Measurements from ENCODE around the gene SZT2.

SZT2 gene

GRCh38 chr1:43426221-43426620 lies 36.5 kb downstream of the SZT2 start:
- DNase-seq, result no peak

DNA sequence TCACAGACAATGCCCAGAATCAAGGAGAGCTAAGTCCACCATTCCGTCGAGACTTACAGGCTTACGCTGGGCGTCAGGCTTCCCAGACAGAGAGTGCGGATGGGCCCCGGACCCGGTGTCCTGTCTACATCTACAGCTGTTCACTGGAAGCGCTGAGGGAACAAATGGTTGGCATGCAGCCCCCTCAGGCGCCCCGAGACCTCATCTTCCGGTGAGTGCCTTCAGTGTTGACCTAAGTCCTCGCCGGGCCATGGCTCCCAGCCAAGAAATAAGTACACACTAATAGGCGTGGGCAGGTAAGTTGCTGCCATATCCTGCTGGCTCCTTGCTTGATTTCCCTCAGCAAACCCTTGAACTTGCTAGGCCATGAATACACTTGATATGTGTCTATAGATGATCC lies 37.8 kb downstream of the SZT2 start:
- no peak for DNase-seq

DNA sequence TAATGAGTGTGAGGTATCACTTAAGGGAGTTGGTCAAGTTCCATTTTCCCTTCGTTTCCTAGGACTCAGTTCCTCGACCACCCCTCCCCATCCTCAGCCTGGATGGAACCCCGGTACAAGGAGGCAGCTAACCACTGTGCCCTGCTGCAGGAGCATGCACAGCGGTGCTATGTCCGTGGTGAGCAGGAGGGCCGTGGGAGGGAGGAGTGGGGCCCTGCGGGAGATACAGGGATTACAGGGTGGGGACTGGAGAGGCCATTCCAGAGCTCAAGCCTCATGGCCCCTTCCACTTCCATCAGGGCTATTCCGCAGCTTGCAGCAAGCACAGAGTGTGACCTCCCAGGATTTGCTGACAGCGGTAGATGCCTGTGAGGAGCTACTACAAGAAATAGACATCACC lies 38.2 kb downstream of the SZT2 start:
- no peak for DNase-seq

- DNase-seq, result no peak
Observed at GRCh38 chr1:43430831-43431230, 41.1 kb downstream of the SZT2 start.

DNA sequence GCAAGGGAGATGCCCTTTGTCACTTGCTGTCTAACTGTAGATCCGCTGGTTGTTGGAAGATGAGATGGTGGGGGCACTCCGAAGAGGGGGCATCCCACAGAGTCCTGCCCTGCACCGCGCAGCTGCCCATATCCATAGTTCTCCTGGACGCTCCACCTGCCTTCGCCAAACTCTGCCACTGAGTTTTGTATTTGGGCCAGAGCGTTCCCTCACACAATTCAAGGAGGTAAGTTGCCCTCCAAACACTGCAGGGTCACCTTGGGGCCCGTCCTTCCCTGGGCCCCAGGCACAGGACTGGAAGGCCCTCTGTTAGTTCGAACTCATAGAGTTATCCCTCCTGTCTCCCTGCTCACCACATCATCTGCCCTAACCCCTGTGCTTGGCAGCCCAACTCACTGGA lies 42.0 kb downstream of the SZT2 start:
- no peak for DNase-seq

DNA sequence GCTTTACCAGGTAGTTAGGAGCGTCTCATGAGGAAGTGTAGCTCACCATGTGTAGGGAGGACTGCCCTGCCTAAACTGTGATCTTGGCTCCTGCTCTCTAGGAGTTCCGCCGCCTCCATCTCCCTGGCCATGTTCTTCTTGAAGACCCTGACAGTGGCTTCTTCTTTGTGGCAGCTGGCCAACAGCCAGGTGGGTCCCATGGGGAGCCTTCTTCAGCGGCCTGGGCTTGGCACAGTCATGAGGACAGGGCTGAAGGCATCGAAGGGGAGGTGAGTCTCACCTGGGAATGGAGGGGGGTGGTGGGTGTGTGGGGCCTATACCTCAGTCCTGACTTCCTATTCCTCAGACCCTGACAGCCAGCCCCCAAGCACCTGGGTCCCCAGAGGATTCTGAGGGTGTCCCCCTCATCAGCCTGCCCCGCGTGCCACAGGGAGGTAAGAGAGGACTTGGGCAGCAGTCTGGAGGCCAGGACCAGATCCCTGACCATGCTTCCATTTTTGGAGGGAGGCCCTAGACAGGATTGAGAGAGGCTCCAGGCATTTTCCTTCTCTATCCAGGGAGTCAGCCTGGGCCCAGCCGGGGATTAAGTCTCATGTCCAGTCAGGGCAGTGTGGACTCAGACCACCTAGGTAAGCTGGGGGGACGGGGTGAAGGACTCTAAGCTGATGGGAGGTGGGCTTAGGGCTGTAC lies 42.6 kb downstream of the SZT2 start:
- no peak for DNase-seq

DNA sequence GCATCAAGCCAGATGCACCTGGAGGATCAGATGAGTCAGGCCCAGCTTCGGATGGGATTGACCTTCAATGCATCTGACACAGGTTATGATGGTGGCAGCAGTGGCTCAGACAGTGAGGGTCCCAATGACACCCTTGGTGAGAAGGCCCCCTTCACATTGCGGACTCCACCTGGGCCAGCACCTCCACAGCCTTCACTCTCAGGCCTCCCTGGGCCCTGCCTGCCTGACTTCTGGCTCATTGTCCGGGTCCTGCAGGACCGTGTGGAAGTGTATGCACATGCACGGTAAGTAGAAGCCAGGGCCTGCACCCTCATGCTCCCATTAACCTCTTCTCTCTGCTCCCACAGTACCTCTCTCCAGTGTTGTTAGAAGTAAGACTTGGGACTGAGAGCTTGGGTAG lies 43.2 kb downstream of the SZT2 start:
- DNase-seq, result no peak

GRCh38 chr1:43434256-43434655 lies 44.6 kb downstream of the SZT2 start:
- no peak for DNase-seq

DNA sequence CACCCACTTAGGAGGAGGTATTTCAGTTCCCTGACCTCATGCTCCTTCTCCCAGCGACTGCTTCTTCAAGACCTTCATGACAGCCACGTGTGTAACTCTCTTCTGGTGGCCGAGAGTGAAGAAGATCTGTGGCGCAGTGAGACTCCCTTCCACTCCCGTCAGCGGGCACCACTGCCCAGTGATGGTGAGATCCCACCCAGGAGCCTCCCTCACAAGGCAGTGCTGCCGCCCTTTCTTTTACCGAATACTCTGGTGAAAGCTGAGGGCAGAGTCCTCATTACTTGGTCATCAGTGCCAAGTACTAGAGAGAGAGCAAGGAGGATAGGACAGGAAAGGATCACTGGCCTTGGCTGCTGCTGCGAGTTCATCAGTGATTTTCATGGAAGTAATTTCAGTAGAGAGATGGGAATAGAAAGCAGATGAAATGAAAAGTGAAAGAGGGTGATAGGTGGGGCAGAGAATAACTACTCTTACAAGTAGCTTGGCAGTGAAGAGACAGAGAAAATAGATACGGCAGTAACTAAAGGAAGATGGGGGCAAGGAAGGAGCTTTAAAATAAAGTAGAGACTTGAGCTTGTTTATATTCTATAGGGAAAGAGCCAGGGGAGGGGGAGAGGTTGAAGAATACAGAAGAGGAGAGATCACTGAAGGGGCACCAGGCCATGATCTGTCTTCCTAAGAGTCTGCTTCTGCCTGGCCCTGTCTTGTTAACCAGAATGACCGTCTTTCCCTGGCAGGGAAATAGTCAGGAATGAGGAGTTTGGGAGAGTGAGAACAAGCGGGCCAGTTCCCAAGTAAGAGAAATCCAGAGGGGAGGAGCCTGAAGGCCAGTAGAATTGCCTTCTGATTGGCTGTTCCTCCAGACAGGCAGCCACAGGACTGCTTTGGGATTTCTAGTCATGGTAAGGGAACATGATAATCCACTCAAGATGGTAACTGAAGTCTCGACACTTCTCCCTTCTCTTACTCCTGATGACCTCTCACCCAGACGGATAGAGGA lies 45.7 kb downstream of the SZT2 start:
- no peak for DNase-seq

DNA sequence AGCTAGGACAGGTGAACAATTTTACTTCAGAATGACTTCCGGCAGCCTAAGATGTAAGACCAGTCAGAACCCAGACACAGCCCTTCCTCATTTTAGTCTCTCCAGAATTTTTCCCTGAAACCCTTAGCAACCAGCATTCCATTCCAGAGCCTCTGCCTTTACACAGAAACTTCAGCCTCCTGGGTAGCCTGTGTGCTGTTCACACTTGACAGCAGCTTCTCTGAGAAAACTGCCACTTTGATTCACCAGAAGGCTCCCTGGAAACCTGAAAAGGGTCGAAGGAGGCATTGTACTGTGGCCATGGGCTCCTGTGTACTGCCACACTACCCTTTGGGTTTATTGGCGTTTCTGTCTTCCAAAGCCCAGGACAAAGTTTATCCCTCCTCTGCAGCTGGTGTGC lies 46.7 kb downstream of the SZT2 start:
- DNase-seq, result no peak

DNA sequence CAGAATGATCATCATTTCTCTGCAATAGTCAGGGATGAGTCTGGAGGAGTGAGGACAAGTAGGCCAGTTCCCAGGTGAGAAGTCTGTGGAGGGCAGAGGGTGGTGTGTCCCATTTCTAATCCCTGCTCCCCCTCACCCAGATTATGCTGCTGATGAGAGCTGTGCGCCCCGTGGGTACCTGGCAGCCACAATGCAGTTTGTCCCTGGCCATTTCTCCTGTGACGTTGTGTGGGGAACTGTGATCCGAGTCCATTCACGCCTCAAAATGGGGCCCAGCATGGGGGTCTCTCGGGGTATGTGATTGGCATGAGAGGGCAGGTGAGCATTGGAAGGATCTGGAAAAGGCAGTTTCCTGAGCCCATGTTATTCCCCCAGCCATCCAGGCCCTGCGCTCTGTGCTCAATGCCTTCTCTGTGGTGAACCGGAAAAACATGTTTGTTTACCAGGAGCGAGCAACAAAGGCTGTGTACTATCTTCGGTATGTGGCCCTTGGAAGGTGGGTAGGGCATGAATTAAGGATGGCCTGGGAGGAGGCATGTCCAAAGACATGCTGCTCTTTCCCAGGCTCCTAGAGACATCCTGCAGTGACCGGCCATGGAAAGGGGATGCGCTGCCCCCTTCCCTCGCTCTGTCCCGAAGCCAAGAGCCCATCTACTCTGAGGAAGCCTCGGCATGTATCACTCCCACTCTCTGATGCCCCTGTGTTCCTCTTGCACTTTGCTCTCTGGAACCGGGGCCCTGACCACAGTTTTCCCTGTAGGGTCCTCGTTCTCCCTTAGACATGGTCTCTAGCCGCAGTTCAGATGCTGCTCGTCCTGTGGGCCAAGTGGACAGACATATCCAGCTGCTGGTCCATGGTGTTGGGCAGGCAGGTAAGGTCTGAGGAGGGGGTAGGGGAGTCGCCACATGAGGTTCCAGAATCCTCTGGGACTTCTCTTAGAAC lies 47.6 kb downstream of the SZT2 start:
- no peak for DNase-seq

- DNase-seq, result no peak
Observed at GRCh38 chr1:43438006-43438405, 48.3 kb downstream of the SZT2 start.

DNA sequence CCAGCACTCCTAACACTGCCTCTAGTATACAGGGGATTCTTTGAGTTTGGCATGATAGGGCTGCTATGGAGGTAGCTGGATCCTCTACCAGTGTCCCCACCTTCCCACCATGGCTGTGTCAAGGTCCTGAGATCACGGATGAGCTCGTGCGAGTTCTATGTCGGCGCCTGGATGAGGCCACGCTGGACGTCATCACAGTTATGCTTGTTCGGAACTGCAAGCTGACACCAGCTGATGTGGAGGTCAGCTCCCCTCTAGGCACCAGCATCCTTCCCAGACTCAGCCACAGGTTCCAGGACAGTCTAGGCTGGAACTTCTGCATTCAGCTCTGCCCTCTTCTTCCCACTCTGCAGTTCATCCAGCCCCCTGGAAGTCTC lies 48.9 kb downstream of the SZT2 start:
- no peak for DNase-seq

DNA sequence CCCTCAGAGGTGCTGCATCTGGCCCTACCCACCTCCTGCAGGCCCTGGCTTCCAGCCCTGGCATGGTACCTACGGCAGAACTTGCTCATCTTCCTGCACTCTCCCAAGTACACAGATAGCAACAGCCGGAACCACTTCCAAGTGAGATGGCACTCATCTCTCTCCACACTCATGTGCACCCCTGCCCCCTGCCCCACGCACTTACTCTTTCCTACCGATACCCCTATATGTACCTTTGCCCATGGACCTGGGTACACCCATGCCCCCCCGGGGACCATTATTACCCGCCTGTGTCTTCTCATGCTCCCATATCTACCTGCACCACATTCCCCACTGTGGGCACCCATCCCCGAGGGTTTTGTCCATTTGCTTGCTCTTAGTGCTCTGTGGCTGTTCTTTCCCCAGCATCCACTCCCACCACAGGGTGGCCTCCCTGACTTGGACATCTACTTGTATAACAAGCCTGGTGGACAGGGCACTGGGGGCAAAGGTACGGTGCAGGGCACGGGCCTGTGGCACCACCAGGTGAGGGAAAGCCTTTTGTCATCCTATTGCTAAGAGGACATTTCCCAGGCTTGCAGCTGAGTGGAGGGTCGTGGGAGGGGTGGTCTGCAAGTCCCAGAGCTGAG lies 49.4 kb downstream of the SZT2 start:
- DNase-seq, result no peak

DNA sequence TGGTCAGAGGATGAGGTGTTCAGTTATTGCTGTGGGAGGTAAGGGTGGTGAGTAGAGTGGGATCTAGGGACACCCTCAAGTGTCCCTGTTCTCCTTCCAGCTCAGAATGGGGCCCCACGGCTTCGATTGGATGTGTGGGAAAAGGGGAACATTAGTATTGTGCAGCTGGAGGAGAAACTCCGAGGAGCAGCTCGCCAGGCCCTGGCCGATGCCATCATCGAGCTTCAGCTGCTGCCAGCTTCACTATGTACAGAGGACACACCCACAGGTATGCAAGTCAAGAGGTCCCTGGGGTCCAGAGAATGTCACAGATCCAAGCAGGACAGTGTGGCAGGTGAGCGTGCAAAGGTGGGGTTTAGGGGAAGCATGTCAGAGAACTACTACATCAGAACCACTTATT lies 50.1 kb downstream of the SZT2 start:
- no peak for DNase-seq

DNA sequence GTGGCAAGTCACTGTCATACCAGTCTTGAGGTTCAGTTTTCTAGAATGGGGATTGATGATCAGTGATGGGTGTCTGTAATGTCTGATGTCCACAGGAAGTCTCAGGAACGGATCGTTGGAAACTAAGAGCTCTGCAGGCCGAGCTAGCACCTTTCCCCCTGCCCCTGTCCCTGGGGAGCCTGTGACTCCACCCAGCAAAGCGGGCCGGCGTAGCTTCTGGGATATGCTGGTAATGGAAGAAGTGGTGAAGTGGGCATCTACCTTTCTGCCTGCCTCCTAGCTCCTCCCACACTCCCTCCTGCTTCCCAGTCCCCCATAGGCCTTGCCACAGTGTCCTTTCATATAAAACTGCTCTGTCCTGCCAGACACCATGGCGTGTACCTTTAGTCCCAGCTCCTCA lies 50.7 kb downstream of the SZT2 start:
- DNase-seq, result no peak

DNA sequence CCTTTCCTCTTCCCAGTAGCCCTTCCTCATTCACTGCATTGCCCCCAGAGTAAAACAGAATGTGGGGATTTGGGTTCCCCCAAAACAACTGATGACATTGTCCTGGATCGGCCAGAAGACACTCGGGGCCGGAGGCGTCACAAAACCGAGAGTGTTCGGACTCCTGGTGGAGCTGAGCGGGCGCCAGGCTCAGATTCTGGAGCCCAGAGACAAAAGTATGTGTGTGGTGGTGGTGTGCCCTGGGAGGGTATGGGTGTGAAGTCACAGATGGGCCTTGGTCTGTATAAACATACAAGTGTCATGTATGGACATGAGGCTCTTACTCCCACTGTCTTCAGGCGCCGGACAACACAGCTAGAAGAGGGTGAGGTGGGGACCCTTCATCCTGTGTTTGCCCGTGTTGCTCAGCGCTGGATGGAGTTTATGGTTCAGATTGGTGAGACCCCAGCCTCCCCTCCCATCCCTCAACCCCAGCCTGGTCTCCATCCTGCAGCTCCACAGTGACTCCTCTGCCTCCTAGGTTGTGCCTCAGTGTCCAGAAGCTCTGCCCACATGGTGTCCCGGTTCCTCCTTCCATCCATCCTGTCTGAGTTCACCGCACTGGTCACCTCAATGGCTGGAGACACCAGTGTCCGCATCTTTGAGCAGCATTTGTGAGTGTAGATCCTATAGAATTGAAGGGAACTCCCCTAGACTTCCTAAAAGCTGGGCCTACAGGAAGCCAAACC lies 51.6 kb downstream of the SZT2 start:
- DNase-seq, result no peak

- no peak for DNase-seq
Observed at GRCh38 chr1:43441894-43442637, 52.4 kb downstream of the SZT2 start.

DNA sequence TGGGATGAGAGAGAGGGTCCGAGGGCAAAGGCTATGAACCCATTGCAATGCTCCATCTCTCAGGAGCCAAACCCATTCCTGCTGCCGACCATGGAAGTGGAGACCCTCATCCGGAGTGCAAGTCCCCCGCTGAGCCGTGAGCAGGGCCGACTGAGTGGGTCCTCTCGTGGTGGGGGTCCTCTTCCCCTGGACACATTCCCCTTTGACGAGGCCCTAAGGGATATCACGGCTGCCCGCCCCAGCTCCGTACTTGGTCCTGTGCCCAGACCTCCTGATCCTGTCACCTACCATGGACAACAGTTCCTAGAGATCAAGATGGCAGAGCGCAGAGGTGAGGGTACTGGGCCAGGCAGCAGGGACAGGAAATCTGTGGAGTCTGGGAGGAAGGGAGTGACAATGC lies 53.1 kb downstream of the SZT2 start:
- DNase-seq, result no peak

DNA sequence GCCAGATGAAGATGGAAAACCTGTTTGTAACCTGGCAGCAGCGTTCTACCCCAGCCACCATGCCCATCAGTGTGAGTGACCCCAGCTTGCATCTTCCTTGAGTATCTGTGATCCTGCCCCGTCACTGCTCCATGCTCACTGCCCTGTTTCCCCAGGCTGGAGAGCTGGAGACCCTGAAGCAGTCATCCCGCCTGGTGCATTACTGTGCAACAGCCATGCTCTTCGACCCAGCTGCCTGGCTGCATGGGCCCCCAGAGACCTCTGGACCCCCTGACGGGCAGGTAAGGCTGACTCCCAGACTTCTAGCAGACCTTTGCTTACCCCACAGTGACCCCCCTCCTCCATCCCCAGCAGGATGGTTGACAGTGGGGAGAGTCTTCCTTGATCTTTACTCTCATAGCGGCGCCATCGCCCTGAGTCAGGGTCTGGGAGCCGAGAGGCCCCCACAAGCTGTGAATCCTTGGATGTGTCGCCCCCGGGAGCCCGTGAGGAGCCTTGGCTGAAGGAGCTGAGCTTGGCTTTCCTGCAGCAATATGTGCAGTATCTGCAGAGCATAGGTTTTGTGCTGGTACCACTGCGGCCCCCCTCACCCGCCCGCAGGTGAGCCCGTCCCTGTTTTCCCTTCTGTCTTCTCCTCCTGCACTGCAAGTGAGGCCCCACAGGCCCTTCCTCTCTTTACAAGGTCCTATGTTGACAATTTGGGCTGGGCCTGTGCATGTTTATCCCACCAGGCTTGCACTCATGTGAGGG lies 53.7 kb downstream of the SZT2 start:
- DNase-seq, result no peak

Measured in CD4-positive, alpha-beta T cell treated with Interferon alpha-2 for 1 hour (primary cell).